HEK293 (cell line): ENCODE results near the gene PACS2.

Experiments used
- CTCF ChIA-PET: fragments of 350-600 bp; formaldehyde crosslinking; extraction: SDS; loops from one replicate; lab custom pipeline; 2021; ENCODE audit warnings: antibody characterized with exemption; lab: Yijun Ruan, JAX
- POLR2A ChIA-PET: fragments of 300-600 bp; formaldehyde crosslinking; extraction: SDS; loops from one replicate; lab custom pipeline; 2020; ENCODE audit warnings: antibody characterized with exemption, inconsistent platforms; lab: Yijun Ruan, JAX
- H3K27ac ChIP-seq: fragments of 200-500 bp; sonication (Bioruptor generic); 2 replicates; pipeline ENCODE4 v1.5.1; 2014; ENCODE audit warnings: low read depth, low read length, control low read depth, inconsistent platforms; ENCODE audit errors: extremely low read depth
- H3K36me3 ChIP-seq, 2 experiments: fragments of 200-500 bp in 1 of 2; sonication (Bioruptor generic) in 1 of 2; 1 replicate in 1 of 2; 2 replicates in 1 of 2; pipeline ENCODE4 v1.5.1; 2014 to 2017; ENCODE audit warnings: inconsistent platforms in 2 of 2, low read length in 2 of 2; ENCODE audit not compliant: control insufficient read depth in 2 of 2, insufficient read depth in 1 of 2
- H3K4me1 ChIP-seq: fragments of 200-500 bp; sonication (Bioruptor generic); 2 replicates; pipeline ENCODE4 v1.5.1; 2014; ENCODE audit warnings: mild to moderate bottlenecking, low read length, inconsistent platforms; ENCODE audit not compliant: control insufficient read depth, insufficient read depth
- H3K4me3 ChIP-seq: 2 replicates; pipeline ENCODE4 v1.5.1; 2011; ENCODE audit warnings: low read depth, mild to moderate bottlenecking, control low read depth, low read length, moderate library complexity
- H3K9me3 ChIP-seq: fragments of 200-500 bp; sonication (Bioruptor generic); 2 replicates; pipeline ENCODE4 v1.5.1; 2014; ENCODE audit warnings: low read depth, low read length, inconsistent platforms; ENCODE audit not compliant: control insufficient read depth, insufficient read depth
- GLI4 ChIP-seq: fragments of 450-650 bp; formaldehyde crosslinking; IDR thresholded peaks from 2 replicates; pipeline ENCODE4 v1.5.1; 2016; ENCODE audit warnings: missing biosample characterization, missing genetic modification characterization
- IKZF3 ChIP-seq: fragments of 450-650 bp; IDR thresholded peaks from 2 replicates; pipeline ENCODE4 v1.5.0; 2018; ENCODE audit warnings: missing biosample characterization, mild to moderate bottlenecking, missing genetic modification characterization, moderate library complexity
- KLF17 ChIP-seq: fragments of 450-650 bp; formaldehyde crosslinking; IDR thresholded peaks from 2 replicates; pipeline ENCODE4 v1.5.1; 2016; ENCODE audit warnings: missing biosample characterization, missing genetic modification characterization
- SCRT1 ChIP-seq: fragments of 450-650 bp; formaldehyde crosslinking; IDR thresholded peaks from 2 replicates; pipeline ENCODE4 v1.5.1; 2016; ENCODE audit warnings: missing biosample characterization, missing genetic modification characterization, borderline replicate concordance
- SCRT2 ChIP-seq: fragments of 450-650 bp; formaldehyde crosslinking; IDR thresholded peaks from 2 replicates; pipeline ENCODE4 v1.5.1; 2016; ENCODE audit warnings: missing biosample characterization, missing genetic modification characterization
- YY2 ChIP-seq: fragments of 450-650 bp; formaldehyde crosslinking; IDR thresholded peaks from 2 replicates; pipeline ENCODE4 v1.5.1; 2016; ENCODE audit warnings: missing biosample characterization, missing genetic modification characterization
- ZBTB1 ChIP-seq: fragments of 450-650 bp; formaldehyde crosslinking; IDR thresholded peaks from 2 replicates; pipeline ENCODE4 v1.5.1; 2016; ENCODE audit warnings: missing biosample characterization, missing genetic modification characterization
- ZBTB21 ChIP-seq: fragments of 450-650 bp; formaldehyde crosslinking; IDR thresholded peaks from 2 replicates; pipeline ENCODE4 v1.5.1; 2017; ENCODE audit warnings: missing biosample characterization, missing genetic modification characterization
- ZBTB26 ChIP-seq: fragments of 450-650 bp; formaldehyde crosslinking; optimal IDR thresholded peaks from 2 replicates; pipeline ENCODE3; 2016; ENCODE audit warnings: missing biosample characterization, mild to moderate bottlenecking, missing genetic modification characterization
- ZNF140 ChIP-seq: fragments of 450-650 bp; formaldehyde crosslinking; IDR thresholded peaks from 2 replicates; pipeline ENCODE4 v1.5.1; 2016; ENCODE audit warnings: missing biosample characterization, missing genetic modification characterization
- ZNF184 ChIP-seq: fragments of 450-650 bp; IDR thresholded peaks from 2 replicates; pipeline ENCODE4 v1.5.1; 2018; ENCODE audit warnings: missing biosample characterization, mild to moderate bottlenecking, missing genetic modification characterization
- ZNF211 ChIP-seq: fragments of 450-650 bp; formaldehyde crosslinking; IDR thresholded peaks from 2 replicates; pipeline ENCODE4 v1.5.1; 2016; ENCODE audit warnings: low read depth, missing biosample characterization, missing genetic modification characterization
- ZNF214 ChIP-seq: fragments of 450-650 bp; formaldehyde crosslinking; IDR thresholded peaks from 2 replicates; pipeline ENCODE4 v1.5.1; 2017; ENCODE audit warnings: missing biosample characterization, mild to moderate bottlenecking, missing genetic modification characterization, borderline replicate concordance
- ZNF530 ChIP-seq: fragments of 450-650 bp; formaldehyde crosslinking; IDR thresholded peaks from 2 replicates; pipeline ENCODE4 v1.5.1; 2016; ENCODE audit warnings: low read depth, missing biosample characterization, missing genetic modification characterization
- ZNF555 ChIP-seq: fragments of 450-650 bp; formaldehyde crosslinking; conservative IDR thresholded peaks from 2 replicates; pipeline ENCODE4 v1.5.1; 2017; ENCODE audit warnings: missing biosample characterization, mild to moderate bottlenecking, missing genetic modification characterization, inconsistent platforms
- ZNF660 ChIP-seq: fragments of 450-650 bp; IDR thresholded peaks from 2 replicates; pipeline ENCODE4 v1.5.1; 2018; ENCODE audit warnings: missing biosample characterization, mild to moderate bottlenecking, missing genetic modification characterization
- ZNF677 ChIP-seq: fragments of 450-650 bp; IDR thresholded peaks from 2 replicates; pipeline ENCODE4 v1.5.0; 2018; ENCODE audit warnings: missing biosample characterization, mild to moderate bottlenecking, missing genetic modification characterization, moderate library complexity
- ZNF776 ChIP-seq: fragments of 450-650 bp; formaldehyde crosslinking; IDR thresholded peaks from 2 replicates; pipeline ENCODE4 v1.5.0; 2017; ENCODE audit warnings: missing biosample characterization, missing genetic modification characterization, borderline replicate concordance
- ZNF777 ChIP-seq: fragments of 450-650 bp; formaldehyde crosslinking; IDR thresholded peaks from 2 replicates; pipeline ENCODE4 v1.5.1; 2017; ENCODE audit warnings: missing biosample characterization, missing genetic modification characterization, borderline replicate concordance
- ZNF791 ChIP-seq: fragments of 450-650 bp; formaldehyde crosslinking; IDR thresholded peaks from 2 replicates; pipeline ENCODE4 v1.5.1; 2016; ENCODE audit warnings: missing biosample characterization, missing genetic modification characterization
- ZNF843 ChIP-seq: fragments of 450-650 bp; formaldehyde crosslinking; IDR thresholded peaks from 2 replicates; pipeline ENCODE4 v1.5.1; 2016; ENCODE audit warnings: missing biosample characterization, missing genetic modification characterization
- TF ChIP-seq, protein P1 (sequence below): fragments of 450-650 bp; formaldehyde crosslinking; IDR thresholded peaks from 2 replicates; pipeline ENCODE4 v1.5.1; 2016; ENCODE audit warnings: missing biosample characterization, missing genetic modification characterization, borderline replicate concordance

PACS2 gene

GRCh38 chr14:105381446-105382342 is 67.1 kb downstream of the PACS2 start:
- ChIA-PET POLR2A (interaction anchor here (0.5 kb wide), 1 partner anchor 137 kb away, joined by 3 read pairs; no protein-coding TSS in a partner anchor), CTCF (interaction anchor here (1.0 to 1.4 kb wide), 2 partner anchors 30 to 108 kb away, joined by 3 to 5 read pairs; no protein-coding TSS in a partner anchor)

GRCh38 chr14:105382343-105383082 is 68.0 kb downstream of the PACS2 start:
- TF ChIP-seq ZNF184 (no peak), ZNF530 (tag by site-specific recombination) (no peak), ZNF776 (tag by site-specific recombination) (no peak), ZNF791 (tag by site-specific recombination) (no peak), ZNF555 (tag by site-specific recombination) (no peak), ZBTB1 (no peak), ZNF140 (tag by site-specific recombination) (no peak), ZNF843 (tag by site-specific recombination) (no peak), YY2 (no peak), ZNF660 (no peak), ZBTB26 (no peak), ZNF214 (no peak), ZNF211 (tag by site-specific recombination) (no peak), GLI4 (tag by site-specific recombination) (no peak), ZBTB21 (tag by site-specific recombination) (no peak), KLF17 (no peak), ZNF677 (tag by site-specific recombination) (no peak), IKZF3 (tag by site-specific recombination) (no peak)
- TF ChIP-seq, protein P1, sequence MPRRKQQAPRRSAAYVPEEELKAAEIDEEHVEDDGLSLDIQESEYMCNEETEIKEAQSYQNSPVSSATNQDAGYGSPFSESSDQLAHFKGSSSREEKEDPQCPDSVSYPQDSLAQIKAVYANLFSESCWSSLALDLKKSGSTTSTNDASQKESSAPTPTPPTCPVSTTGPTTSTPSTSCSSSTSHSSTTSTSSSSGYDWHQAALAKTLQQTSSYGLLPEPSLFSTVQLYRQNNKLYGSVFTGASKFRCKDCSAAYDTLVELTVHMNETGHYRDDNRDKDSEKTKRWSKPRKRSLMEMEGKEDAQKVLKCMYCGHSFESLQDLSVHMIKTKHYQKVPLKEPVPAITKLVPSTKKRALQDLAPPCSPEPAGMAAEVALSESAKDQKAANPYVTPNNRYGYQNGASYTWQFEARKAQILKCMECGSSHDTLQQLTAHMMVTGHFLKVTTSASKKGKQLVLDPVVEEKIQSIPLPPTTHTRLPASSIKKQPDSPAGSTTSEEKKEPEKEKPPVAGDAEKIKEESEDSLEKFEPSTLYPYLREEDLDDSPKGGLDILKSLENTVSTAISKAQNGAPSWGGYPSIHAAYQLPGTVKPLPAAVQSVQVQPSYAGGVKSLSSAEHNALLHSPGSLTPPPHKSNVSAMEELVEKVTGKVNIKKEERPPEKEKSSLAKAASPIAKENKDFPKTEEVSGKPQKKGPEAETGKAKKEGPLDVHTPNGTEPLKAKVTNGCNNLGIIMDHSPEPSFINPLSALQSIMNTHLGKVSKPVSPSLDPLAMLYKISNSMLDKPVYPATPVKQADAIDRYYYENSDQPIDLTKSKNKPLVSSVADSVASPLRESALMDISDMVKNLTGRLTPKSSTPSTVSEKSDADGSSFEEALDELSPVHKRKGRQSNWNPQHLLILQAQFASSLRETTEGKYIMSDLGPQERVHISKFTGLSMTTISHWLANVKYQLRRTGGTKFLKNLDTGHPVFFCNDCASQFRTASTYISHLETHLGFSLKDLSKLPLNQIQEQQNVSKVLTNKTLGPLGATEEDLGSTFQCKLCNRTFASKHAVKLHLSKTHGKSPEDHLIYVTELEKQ (tag by site-specific recombination) = no peak
- TF ChIP-seq, all 188 proteins: peak for 0
- Histone ChIP-seq H3K36me3 (peaks cover 0 to 44% of the 10 kb centered on the region in 2 experiments; a peak in 1 of 3 replicates), H3K4me3 (no peak overlapping the region), H3K27ac (no peak overlapping the region), H3K4me1 (no peaks in the 10 kb centered on the region), H3K9me3 (no peaks in the 10 kb centered on the region)
- ChIA-PET CTCF (interaction anchor here (0.7 to 1.4 kb wide), 2 partner anchors 29 to 151 kb away, joined by 3 to 5 read pairs; no protein-coding TSS in a partner anchor), POLR2A (no interaction called here)

More at GRCh38 chr14:105381446-105382342, 67.1 kb downstream of the PACS2 start:
- peak; percentile 71 for TF ChIP-seq SCRT1 (tag by site-specific recombination)
- peak; percentile 84 for TF ChIP-seq SCRT2 (tag by site-specific recombination)
- TF ChIP-seq ZNF777 (tag by site-specific recombination) = no peak
- no peaks in the 10 kb centered on the region for H3K4me1 ChIP-seq
- H3K9me3 ChIP-seq = no peaks in the 10 kb centered on the region
- no peak overlapping the region for H3K4me3 ChIP-seq
- H3K27ac ChIP-seq = no peak overlapping the region
- peaks cover 0 to 44% of the 10 kb centered on the region in 2 experiments; a peak in 1 of 3 replicates for H3K36me3 ChIP-seq
